NCI-H1694 (cell line): Measurements from ENCODE around the gene LIX1L.

Experiments
- DNase-seq: peaks from one replicate; lab custom pipeline; 2025; lab: John Stamatoyannopoulos, UW

LIX1L gene

DNA sequence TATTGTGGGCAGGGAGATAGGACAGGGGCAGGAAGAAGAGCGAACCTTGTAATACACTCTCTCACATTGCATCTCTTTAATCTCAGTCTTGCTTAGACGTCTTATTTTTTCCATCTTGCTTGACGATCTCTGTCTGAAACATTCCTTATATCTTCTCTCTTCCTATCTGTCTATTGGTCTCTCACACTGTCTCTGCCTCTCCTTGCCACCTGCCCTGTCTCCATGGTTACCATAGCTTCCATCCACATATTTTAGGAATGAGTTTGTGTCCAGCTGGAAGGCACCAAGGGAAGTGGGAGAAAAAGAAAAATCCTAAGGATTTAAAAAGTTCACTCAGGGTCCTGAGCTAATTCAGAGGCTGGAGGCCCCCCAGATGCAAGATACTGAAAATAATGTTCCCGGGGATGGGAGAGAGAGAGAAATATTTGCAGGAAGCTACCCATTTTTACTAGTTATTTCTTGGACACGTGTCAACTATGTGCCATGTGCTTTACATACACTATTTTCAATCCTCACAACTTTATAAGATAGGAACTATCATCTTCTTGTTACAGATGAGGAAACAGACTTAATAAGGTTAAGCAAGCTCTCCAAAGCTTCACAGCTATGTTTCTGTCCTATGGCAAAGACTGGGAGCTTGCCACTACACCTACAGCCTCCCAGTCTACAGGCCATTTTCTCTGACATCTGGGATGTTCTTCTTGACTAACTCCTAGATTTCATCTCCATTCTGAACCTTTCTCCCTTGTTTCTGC is 5.6 kb upstream of the LIX1L start:
- no peak for DNase-seq

DNA sequence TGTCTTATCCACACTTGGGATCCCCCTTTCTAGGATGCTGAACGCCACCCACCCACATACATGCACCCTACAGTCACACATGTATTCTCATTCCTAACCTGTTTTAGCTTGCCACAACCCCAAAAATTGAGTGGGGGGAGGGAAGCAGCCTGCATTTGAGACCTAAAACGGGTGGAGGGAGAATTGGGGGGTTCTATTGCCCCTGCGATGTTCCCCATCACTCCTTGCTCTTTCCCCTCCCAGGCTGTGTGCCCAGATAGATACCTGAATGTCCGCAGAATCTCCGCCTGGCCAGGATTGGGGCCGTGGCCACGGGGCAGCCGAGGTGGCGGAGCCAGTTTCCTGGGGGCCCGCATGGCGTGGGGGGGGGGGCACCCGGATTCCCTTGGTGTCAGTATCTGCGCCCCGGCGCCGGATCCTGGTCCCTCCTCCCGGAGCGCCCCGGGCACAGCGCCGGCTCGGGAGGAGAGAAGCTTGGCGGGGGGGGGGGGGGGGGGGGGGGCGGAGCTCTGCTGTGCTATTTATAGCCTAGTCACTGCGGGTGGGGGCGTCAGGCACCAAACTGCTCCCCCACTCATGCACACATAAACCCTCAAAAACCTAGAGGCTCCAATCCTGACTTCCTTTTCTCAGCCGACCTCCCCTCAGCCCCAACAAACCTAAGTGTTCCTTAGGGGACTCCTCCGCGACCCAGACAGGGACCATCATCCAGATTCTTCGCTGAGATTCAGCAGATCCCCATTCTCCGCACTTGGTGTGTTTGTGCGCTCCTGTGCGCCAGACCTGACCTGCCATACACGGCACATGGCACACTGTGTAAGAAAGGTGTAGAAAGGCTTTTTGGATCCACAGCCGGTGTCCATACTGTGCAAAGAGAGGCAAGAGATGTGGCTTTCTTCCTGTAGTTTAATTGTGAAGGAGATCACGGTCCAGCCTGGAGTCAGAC is 4.6 kb upstream of the LIX1L start:
- DNase-seq = no peak

DNA sequence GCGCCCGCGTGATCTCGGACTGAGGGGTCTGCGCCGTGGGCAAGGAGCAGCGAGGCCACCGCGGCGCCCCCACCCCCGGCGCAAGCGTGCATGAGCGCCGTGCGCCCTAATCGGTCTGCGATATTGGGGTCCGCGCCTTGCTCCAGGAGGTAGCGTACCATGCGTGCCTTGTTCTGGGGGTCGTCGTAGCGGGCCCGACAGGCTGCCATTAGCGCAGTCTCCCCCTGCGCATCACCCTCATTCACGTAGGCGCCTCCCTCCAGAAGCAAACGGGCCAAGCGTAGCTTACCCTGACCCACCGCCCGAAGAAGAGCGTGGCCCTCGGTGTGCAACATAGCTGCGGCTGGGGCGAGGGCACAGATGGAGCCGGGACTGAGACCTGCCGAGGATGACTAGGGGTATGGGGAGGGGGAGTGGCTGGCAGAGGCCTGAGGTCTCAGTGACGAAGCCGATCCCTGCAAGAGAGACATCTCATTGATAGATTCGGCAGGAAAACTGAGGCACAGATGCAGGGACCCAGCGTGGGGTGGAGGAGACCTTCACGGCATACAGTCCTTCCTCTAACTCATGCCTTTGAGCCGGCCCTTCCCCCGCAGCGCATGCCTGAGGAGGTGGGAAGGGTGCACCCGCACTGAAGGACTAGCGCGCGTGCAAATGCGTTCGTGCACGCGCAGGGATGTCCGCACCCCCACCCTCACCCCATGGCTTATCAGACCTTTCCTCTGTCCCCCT is 3.8 kb upstream of the LIX1L start:
- no peak for DNase-seq

DNA sequence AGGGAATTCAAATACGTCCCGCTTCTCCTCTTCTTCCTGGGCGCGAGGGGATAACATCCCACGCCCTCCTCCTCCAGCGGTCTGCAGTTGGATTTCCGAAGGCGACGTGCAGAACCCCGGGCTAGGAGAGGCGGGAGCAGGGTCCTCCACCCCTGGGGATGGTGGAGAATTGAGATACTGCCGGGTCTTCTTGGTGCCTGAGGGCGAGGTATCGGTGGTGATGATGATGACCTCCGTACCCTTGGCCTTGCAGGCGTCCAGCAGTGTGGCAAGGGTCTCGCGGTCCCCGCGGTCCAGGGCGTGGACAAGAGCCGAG is 3.2 kb upstream of the LIX1L start:
- DNase-seq = no peak

DNA sequence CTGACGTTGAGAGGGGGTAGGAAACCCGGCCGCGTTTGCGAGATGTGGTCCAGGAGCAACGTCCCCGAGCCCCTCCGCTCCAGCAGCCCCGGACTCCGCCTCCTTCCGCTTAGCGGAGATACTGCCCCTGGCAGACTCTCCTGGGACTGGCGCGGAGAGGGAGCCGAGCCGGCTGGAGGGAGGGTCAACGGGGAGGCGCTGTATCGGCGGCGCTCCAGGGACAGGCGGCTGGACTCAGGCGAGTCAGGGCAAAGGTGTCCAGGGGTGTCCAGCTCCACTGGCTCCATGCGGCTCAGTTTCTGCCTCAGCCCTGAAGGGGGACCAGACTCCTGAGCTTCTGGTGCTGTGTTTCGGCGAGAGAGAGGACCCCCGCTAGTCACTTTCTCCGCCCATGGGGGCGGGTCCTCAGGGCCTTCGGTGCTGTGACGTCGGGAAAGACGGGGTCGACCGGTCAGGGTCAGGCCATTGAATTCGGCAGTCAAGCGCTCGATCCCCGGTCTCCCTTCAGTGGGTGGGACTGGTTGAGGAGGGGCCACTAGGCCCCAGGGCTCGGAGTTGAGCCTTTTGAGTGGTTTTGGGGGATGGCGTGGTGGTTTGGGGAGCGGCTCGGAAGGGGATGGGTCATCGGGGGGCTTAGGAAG is 2.8 kb upstream of the LIX1L start:
- no peak for DNase-seq

DNA sequence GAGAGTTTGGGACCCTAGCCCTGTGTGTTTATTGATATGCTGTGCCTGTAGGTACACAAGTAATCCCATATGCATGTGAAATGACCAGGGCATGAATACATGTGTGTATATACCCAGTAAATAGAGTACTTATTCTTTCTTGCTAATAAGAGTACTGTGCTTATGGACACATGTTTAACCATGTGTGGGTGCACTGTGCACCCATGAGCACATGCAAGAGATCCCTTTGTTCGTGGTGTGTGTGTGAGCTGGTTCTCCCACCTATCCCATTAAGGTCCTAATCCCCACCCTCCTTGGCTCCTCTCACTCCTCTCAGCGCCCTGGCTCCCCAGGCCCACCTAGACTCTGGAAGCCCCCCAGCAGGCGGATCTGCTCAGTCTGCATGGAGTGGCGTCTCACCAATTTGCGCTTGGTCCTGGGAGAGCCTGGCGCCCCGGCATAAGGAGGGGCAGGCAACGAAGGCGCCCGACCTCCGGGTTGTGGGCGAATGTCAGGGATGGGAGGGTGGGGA is 2.2 kb upstream of the LIX1L start:
- DNase-seq = no peak

DNA sequence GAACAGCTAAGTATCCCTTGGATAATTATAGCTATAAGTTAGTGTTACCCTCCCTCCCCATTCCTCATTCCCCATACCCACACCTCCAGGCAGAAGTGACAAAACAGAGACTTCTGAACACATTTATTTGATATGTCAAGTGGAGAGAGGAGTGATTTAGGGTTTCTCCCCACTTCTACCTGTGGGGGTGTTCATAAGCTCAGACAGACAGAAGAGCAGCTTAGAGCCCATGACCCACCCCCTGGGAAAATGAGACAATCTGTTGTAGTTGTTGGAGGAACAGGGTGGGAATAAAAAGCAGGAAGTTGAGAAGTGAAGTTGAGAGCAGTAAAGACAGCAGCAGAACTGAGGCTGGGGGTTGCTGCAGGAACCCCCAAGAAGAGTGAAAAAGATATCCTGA is 1.5 kb upstream of the LIX1L start:
- no peak for DNase-seq

DNA sequence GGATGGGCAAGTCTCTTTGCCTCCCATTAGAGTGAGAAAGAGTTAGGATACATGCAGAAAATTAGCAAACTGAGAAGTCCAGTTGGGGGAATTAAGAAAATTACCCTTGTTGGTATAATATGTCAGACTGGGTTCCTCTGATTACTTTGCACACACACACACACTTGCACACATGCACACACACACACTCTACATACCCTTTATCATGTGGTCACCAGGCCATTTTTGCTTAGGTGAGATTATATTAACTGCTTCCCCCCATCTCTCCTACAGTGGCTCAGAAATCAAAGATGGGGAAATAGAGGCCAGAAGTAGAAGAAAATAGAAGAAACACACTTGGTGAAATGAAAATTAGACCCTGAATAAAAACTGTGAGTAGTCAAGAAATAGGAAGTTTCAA is 917 bp upstream of the LIX1L start:
- no peak for DNase-seq

DNA sequence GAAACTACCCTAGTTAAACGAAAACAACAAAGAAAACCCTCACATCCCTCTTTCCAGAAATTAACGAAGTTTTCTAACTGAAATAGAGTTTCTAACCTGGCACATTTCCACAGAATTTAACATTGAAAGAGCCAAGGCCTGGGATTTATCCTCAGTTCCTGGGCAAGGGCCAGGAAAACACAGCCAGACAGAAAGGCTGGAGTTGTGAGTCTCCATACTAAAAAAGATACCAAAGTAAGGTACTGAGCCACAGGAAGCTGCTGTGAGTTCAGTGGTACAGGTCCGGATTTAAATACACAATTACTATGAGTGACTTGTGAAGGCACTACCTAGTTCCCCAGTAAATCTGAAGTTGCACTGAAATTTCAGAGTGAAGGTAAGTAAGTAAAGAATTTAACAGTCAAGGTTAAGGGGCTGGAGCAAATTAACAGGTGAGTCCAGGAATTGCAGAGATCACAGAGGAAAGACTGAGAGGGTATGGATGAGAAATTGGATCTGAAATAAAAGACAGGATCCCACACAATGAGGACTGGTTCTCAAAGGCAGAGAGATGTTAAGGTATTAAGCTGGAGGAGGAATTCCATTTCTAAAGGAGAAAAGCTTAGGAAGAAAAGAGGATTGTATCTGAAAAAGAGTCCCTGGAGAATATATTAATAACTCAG is 905 bp downstream of the LIX1L start:
- no peak for DNase-seq

DNA sequence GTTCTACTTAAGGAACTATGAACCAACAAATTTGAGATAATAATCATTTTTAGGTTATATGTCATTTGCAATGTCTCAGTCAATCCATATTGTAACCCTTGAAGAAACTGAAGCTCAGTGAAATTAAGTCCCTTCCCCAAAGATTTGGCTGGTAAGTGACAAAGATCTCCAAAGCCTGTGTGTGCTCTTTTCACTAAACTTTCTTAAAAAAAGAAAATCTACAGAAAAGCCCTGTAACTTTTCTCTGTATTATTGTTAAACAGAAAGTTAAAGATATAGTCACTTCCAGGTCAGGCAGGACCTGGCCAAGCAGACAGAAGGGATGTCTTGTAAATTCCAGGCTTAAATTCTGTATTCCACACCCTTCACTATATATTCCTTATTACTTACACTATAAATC is 1.5 kb downstream of the LIX1L start:
- no peak for DNase-seq

DNA sequence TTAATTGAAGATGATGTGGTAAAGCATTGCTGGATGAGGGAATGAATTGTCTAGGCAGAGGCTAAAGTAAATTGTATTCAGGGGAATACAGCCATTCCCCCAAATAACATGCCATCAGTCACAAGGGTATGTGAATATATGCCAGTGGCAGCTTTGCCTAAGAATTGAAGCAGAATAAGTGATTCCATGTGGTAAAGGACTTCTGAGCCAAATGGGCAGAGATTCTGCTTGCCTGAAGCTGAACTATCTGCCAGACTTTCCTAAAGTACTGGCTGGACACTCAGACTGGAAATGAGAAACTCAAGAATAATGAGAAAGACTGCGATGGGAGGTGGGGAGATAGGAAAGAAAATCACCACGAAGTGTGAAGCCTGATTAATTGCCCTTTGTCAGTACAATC is 2.4 kb downstream of the LIX1L start:
- DNase-seq = no peak

DNA sequence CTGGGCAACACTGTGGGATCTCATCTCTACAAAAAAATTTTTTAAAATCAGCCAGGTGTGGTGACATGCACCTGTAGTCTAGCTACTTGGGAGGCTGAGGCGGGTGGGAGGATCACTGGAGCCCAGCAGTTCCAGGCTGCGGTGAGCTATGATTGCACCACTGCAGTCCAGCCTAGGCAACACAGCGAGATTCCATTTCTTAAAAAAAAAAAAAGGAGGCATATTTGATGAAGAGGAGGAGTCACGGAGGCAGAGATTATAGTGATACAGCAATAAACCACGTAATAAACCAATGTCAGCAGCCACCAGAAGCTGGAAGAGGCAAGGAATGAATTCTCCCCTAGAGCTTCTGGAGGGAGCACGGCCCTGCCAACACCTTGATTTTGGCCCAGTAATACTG is 4.0 kb downstream of the LIX1L start:
- no peak for DNase-seq

DNA sequence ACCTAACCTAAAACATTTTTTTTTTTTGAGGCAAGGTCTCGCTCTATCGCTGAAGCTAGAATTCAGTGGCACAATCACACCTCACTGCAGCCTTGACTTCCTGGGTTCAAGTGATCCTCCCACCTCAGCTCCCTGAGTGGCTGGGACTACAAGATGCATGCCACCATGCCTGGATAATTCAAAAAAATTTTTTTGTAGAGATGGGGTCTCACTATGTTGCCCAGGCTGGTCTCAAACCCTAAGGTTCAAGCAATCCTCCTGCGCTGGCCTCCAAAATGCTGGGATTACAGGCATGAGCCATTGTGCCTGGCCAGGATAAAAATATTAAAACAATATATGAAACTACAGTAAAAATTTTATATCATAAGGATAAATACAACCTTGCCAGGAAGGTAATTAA is 4.9 kb downstream of the LIX1L start:
- no peak for DNase-seq

DNA sequence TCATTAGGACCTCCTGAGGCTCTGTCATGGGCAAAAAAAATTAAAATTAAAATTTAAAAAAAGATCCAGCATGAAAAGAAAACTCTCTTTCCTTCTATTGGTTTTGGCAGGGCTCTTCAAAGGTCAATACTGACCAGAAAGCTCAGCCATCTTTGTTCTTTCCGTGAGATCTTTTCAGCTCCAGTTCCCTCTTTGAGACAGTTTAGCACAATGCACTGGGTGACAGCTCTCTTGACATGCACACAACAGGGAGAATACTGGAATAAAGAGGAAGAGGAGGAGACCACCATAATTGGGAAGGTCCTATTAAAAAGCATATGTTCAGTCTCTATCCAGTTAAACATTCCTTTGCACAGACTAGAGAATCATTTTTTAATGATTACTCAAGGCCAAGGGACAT is 6.3 kb downstream of the LIX1L start:
- no peak for DNase-seq

DNA sequence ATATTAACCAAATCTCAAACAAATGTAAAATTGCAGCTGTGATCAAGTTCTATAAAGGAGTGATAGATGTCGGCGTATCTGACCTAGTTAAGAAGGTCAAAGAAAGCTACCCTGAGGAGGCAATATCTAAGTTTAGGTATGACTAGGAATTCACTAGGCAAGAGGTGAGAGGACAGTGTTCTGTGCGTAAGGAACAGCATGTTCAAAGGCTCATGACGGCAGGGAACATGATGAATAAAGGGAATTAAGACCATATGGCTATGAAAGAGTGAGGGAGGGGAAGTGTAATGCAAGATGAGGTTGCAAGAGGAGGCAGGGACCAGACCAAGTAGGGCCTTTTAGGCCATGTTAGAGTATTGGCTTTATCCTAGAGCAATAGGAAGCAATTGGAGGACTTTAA is 8.6 kb downstream of the LIX1L start:
- no peak for DNase-seq

DNA sequence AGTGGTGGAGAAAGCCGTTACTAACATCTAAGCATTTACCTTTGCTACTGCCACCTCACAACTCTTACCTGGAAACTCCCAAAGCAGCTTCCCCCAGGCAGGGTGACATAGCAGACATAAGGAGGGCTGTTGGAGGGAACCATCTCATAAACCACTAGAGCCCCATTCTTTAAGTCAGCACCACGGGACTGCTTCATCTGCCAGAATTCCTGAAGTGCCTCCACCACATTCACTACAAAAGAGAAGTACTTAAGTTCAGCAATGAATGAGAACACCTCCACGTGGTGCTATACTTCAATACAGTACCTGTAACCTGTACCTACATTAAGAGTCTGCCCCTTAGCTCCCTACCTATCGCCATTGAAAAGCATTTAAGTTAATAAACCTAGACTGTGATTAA is 10.3 kb downstream of the LIX1L start:
- DNase-seq = no peak

DNA sequence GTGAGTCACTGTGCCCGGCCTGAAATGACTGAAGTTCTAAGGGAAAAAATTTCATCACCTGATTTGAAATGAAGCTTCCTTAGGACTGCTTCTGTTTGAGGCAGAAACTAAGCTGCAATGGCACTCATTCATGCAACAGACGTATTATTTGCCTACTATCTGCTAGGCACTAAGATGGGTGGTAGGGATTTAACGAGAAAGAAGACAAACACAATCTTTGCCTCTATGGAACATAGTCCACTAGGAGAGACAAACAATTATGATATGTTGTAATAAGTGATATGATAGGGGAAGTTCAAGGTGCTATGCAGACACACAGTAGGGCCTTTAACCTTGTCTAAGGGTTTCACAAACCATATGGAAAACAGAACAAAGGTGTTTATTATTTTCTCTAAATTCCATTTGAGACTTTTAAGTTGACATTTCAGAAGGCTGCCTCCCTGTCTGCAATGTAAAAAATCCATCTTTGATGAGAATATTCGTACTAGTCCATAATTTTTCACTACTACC is 11.3 kb downstream of the LIX1L start:
- DNase-seq = no peak

DNA sequence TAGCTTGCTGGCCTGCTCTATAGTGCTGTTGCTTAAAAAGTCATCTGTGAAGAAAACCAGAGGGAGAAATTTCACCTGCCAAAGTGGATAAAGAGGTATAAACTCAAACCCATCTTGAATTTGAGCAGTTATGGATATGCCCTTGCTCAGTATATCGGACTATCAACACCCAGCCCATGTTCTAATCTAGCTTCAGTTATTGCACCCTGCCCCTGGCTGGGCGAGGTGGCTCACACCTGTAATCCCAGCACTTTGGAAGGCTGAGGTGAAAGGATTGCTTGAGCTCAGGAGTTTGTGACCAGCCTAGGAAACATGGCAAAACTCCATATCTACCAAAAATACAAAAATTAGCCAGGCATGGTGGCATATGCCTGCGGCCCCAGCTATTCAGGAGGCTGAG is 13.3 kb downstream of the LIX1L start:
- DNase-seq = no peak

DNA sequence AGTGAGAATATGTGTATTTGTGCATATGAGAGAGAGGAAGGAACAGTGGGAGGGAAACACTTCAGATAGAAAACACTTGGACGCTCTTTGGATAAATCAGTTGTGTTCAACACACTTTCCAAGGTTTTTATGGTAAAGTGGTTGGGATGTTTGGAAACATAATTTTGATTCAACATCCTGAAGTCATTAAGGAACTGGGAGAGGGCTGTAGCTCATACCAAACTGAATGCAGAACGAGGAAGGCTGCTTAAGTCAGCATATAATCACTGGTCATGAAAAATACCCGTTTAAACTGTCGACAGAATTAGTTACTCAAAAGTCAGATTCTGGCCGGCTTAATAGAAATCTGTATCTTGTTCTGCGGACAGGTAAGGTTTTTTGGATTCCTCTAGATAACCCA is 14.9 kb downstream of the LIX1L start:
- DNase-seq = no peak

DNA sequence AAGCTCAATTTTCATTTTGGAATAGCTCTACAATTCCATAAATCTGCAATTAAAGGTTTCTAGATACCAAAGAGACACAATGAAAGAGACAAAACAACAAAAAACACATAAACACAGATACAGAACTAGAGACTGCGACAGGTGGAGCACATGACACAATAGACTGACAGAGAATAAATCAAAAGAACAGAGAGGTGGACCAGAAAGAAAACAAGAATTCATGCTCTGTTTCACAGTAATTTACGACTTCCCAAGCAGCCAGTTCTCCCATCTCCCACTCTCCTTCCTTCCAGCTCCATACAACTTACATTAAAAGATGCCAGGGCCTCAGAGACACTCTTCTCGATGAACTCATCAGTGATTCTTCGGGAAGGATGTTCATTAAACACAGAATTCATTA is 15.4 kb downstream of the LIX1L start:
- no peak for DNase-seq

DNA sequence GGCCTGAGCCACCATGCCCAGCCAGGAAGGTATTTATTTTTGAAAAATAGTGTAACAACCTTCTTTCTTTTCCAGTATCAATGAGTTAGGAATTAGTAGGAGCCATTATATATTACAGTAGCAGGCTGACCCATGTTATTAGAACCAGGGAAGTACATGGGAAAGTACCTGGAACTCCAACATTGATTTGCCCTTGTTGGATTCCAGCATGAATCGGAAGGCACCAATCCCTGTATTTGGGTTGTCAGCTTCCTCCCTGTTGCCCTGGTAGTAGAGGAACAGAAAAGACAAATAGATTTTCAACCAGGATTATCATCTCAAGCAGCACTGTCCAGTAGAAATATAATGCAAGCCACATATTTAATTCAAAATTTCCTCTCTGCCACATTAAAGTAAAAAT is 20.4 kb downstream of the LIX1L start:
- DNase-seq = no peak
